ENCODE data around the gene ROBO1. TPM values are rescaled to one million over a fixed set of nuclear protein-coding genes. Genes with fewer than 3 reads are reported as not detected.

ROBO1 gene
- polyA plus RNA-seq, 1 donor (not counting 4 experiments of a cell fraction or from before 2014, with no cell fraction given) = 27.1 TPM

- Histone ChIP-seq H3K4me2 (ENCODE audit: control insufficient read depth, extremely low read depth, insufficient read depth, low read depth, low read length) (no peak overlapping the region), H3K36me3 (ENCODE audit: control insufficient read depth in 2 of 2, extremely low read depth in 1 of 2, insufficient read depth in 2 of 2, low read length in 2 of 2) (no peaks in the 10 kb centered on the region), H3K79me2 (ENCODE audit: control insufficient read depth, insufficient read depth, low read length) (no peaks in the 10 kb centered on the region), H4K20me1 (ENCODE audit: control insufficient read depth, extremely low read depth, insufficient read depth, low read length) (no peaks in the 10 kb centered on the region), H3K4me1 (ENCODE audit: control insufficient read depth, extremely low read depth, insufficient read depth, low read length) (no peaks in the 10 kb centered on the region), H3K9me3 (ENCODE audit: control insufficient read depth, low read depth, low read length) (no peaks in the 10 kb centered on the region), H3K9me1 (ENCODE audit: control insufficient read depth, extremely low read depth, insufficient read depth, low read length) (no peaks in the 10 kb centered on the region), H3K9ac (ENCODE audit: control insufficient read depth, extremely low read depth, insufficient read depth, low read length) (no peak overlapping the region), H3K27ac (ENCODE audit: control insufficient read depth, insufficient read depth, low read length) (no peak overlapping the region), H2AFZ (ENCODE audit: control insufficient read depth, low read length) (no peak overlapping the region), H3K4me3 (ENCODE audit: control insufficient read depth in 2 of 3, extremely low read depth in 1 of 3, insufficient read depth in 2 of 3, low read depth in 1 of 3, low read length in 3 of 3) (no peak overlapping the region), H3K27me3 (ENCODE audit: control insufficient read depth, extremely low read depth, insufficient read depth, low read length) (no peaks in the 10 kb centered on the region)
- TF ChIP-seq CTCF (optimal IDR thresholded peaks at IDR 0.05 in 1 of 3, IDR thresholded peaks at IDR 0.05 in 1 of 3, conservative IDR thresholded peaks at IDR 0.05 in 1 of 3; ENCODE audit: extremely low read depth in 1 of 3, insufficient read depth in 2 of 3, low read length in 3 of 3) (no peak), EZH2 (IDR thresholded peaks at IDR 0.05; ENCODE audit: low read length) (no peak)
- FAIRE-seq = no peak
- dilution Hi-C loops (cut with MboI; ENCODE audit: extremely low pct_ligation_motif_present, low sequenced_read_pairs) = no loop called here
- no peak for DNase-seq (ENCODE audit: low read depth, low spot score)
Measured at GRCh38 chr3:79480746-79481145, 287.1 kb downstream of the ROBO1 start.

DNA sequence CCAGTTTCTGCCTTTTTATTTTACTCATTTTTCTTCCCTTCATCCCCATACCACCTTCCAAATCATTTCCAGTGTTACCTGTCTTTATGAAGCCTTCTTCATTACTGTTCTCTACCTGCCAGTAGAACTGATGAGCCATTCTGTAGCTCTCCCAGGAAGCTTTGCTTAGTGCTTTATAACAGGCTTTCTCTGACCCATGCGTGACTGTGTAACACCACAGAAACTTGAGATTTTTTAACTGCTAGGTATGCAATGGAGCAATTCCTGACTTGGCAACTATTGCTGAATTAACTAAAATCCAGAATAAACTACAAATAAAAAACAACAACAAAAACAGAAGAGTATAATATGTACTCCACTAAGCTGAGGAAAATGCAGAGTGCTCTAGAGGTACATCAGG lies 289.2 kb downstream of the ROBO1 start:
- Histone ChIP-seq H2AFZ (ENCODE audit: control insufficient read depth, low read length) (no peak overlapping the region), H3K9me1 (ENCODE audit: control insufficient read depth, extremely low read depth, insufficient read depth, low read length) (no peaks in the 10 kb centered on the region), H3K4me3 (ENCODE audit: control insufficient read depth in 2 of 3, extremely low read depth in 1 of 3, insufficient read depth in 2 of 3, low read depth in 1 of 3, low read length in 3 of 3) (no peak overlapping the region), H3K27ac (ENCODE audit: control insufficient read depth, insufficient read depth, low read length) (no peak overlapping the region), H3K4me1 (ENCODE audit: control insufficient read depth, extremely low read depth, insufficient read depth, low read length) (no peaks in the 10 kb centered on the region), H3K36me3 (ENCODE audit: control insufficient read depth in 2 of 2, extremely low read depth in 1 of 2, insufficient read depth in 2 of 2, low read length in 2 of 2) (no peaks in the 10 kb centered on the region), H3K79me2 (ENCODE audit: control insufficient read depth, insufficient read depth, low read length) (no peaks in the 10 kb centered on the region), H3K9ac (ENCODE audit: control insufficient read depth, extremely low read depth, insufficient read depth, low read length) (no peak overlapping the region), H4K20me1 (ENCODE audit: control insufficient read depth, extremely low read depth, insufficient read depth, low read length) (no peaks in the 10 kb centered on the region), H3K27me3 (ENCODE audit: control insufficient read depth, extremely low read depth, insufficient read depth, low read length) (no peaks in the 10 kb centered on the region), H3K9me3 (ENCODE audit: control insufficient read depth, low read depth, low read length) (no peaks in the 10 kb centered on the region), H3K4me2 (ENCODE audit: control insufficient read depth, extremely low read depth, insufficient read depth, low read depth, low read length) (no peak overlapping the region)
- FAIRE-seq (no peak), DNase-seq (ENCODE audit: low read depth, low spot score) (no peak)
- dilution Hi-C loops (cut with MboI; ENCODE audit: extremely low pct_ligation_motif_present, low sequenced_read_pairs) = no loop called here
- TF ChIP-seq EZH2 (IDR thresholded peaks at IDR 0.05; ENCODE audit: low read length) (no peak), CTCF (optimal IDR thresholded peaks at IDR 0.05 in 1 of 3, IDR thresholded peaks at IDR 0.05 in 1 of 3, conservative IDR thresholded peaks at IDR 0.05 in 1 of 3; ENCODE audit: extremely low read depth in 1 of 3, insufficient read depth in 2 of 3, low read length in 3 of 3) (no peak)
